ENCODE results near the gene TPRA1.

The TPRA1 gene

GRCh38 chr3:127590593-127591465 lies at the start of gene TPRA1:
TSS of gene TPRA1 (minus strand) at chr3:127590733. CDS start at chr3:127580146, 10,587 bp downstream.
- peak; percentile 95 to 96 for DNase-seq (ENCODE audit: low read depth in 2 of 2)

- no peak for DNase-seq (ENCODE audit: low read depth in 2 of 2)
These were observed 49.5 kb upstream of the TPRA1 start for GRCh38 chr3:127640042-127640355.

- no peak for DNase-seq (ENCODE audit: low read depth in 2 of 2)
These were observed 48.9 kb upstream of the TPRA1 start for GRCh38 chr3:127639173-127640041.

- DNase-seq (ENCODE audit: low read depth in 2 of 2), result no peak
These were observed 47.4 kb upstream of the TPRA1 start for GRCh38 chr3:127637971-127638370.

GRCh38 chr3:127637546-127637945 lies 47.0 kb upstream of the TPRA1 start:
- no peak for DNase-seq (ENCODE audit: low read depth in 2 of 2)

- DNase-seq (ENCODE audit: low read depth in 2 of 2), result no peak
These were observed 44.1 kb upstream of the TPRA1 start for GRCh38 chr3:127634653-127635052.

GRCh38 chr3:127632035-127632820 lies 41.7 kb upstream of the TPRA1 start:
- DNase-seq (ENCODE audit: low read depth in 2 of 2), result no peak

- DNase-seq (ENCODE audit: low read depth in 2 of 2), result no peak
These were observed 40.5 kb upstream of the TPRA1 start for GRCh38 chr3:127630811-127631714.

- no peak for DNase-seq (ENCODE audit: low read depth in 2 of 2)
These were observed 39.2 kb upstream of the TPRA1 start for GRCh38 chr3:127629467-127630403.

- DNase-seq (ENCODE audit: low read depth in 2 of 2), result peak in 1 of 2 experiments; percentile 15
These were observed 38.4 kb upstream of the TPRA1 start, which contains the start of gene PODXL2 for GRCh38 chr3:127628788-127629466. TSS of gene PODXL2 (plus strand) at chr3:127629185. CDS start at chr3:127629220, 35 bp downstream.

- DNase-seq (ENCODE audit: low read depth in 2 of 2), result no peak
These were observed 37.9 kb upstream of the TPRA1 start for GRCh38 chr3:127628426-127628787.

GRCh38 chr3:127625821-127626220 lies 35.3 kb upstream of the TPRA1 start:
- peak; percentile 42 to 48 for DNase-seq (ENCODE audit: low read depth in 2 of 2)

- no peak for DNase-seq (ENCODE audit: low read depth in 2 of 2)
These were observed 33.5 kb upstream of the TPRA1 start for GRCh38 chr3:127624063-127624462.

- DNase-seq (ENCODE audit: low read depth in 2 of 2), result no peak
These were observed 32.4 kb upstream of the TPRA1 start for GRCh38 chr3:127622772-127623576.

GRCh38 chr3:127622031-127622430 lies 31.5 kb upstream of the TPRA1 start:
- DNase-seq (ENCODE audit: low read depth in 2 of 2), result no peak

GRCh38 chr3:127620637-127621375 lies 30.3 kb upstream of the TPRA1 start:
- no peak for DNase-seq (ENCODE audit: low read depth in 2 of 2)

GRCh38 chr3:127618891-127619290 lies 28.4 kb upstream of the TPRA1 start:
- no peak for DNase-seq (ENCODE audit: low read depth in 2 of 2)

All from fibroblast of skin of left biceps (primary cell).